Spinal cord (tissue), 10 donors: Measurements from ENCODE around the gene MMRN2. TPM values are rescaled to one million over a fixed set of nuclear protein-coding genes. Genes with fewer than 3 reads are reported as not detected.

Source experiments
- DNase-seq, 6 donors: peaks; one replicate each; pipeline versions ENCODE4 v3.0.0 to v3.0.0-alpha.2; 2013 to 2015; ENCODE audit warnings: low spot score in 6 of 6, low read depth in 4 of 6
- H3K27ac ChIP-seq: one replicate; pipeline ENCODE4 v1.5.1; 2013; ENCODE audit warnings: low read depth, low read length, control low read depth
- H3K27me3 ChIP-seq: one replicate; pipeline ENCODE4 v1.6.1; 2013; ENCODE audit warnings: low read length; ENCODE audit not compliant: control insufficient read depth, insufficient read depth
- H3K36me3 ChIP-seq: one replicate; pipeline ENCODE4 v1.6.1; 2013; ENCODE audit warnings: low read length; ENCODE audit not compliant: control insufficient read depth, insufficient read depth
- H3K4me1 ChIP-seq: one replicate; pipeline ENCODE4 v1.6.1; 2013; ENCODE audit warnings: low read length; ENCODE audit not compliant: control insufficient read depth, insufficient read depth
- H3K4me3 ChIP-seq: one replicate; pipeline ENCODE4 v1.5.1; 2013; ENCODE audit warnings: low read depth, low read length, control low read depth
- H3K9me3 ChIP-seq: one replicate; pipeline ENCODE4 v1.6.1; 2013; ENCODE audit warnings: low read length; ENCODE audit not compliant: control insufficient read depth, insufficient read depth
- WGBS: methylation state at CpG from one replicate; pipeline ENCODE4 v1.1.5; 2013; ENCODE audit warnings: missing lambda C conversion rate; ENCODE audit not compliant: insufficient coverage; 5-methylcytosine and 5-hydroxymethylcytosine counted together
- polyA plus RNA-seq, 2 donors: library from polyadenylated mRNA; unstranded; fragments of 120-200 nt; gene quantifications; one replicate each; pipeline ENCODE4 v1.2.1, GENCODE V29; 2013; ENCODE audit not compliant: insufficient read length in 2 of 2
- small RNA-seq: library from RNA; depleted of rRNA; stranded (forward); fragments of <200 nt; gene quantifications from one replicate; pipeline ENCODE3, GENCODE V24; 2014; ENCODE audit warnings: low replicate concordance
- total RNA-seq, 2 donors: library from RNA; depleted of rRNA in 1 of 2; stranded (reverse); fragments of 120-200 nt in 1 of 2; fragments of >200 nt in 1 of 2; gene quantifications; one replicate each; pipeline versions ENCODE4 v1.2.3 to v1.2.4, GENCODE V29; 2013 to 2014
- donor health status: healthy.

The MMRN2 gene
- total and polyA plus RNA-seq, 4 donors, result 13.5 to 33.5 (median 14.7) TPM

- no CpG with 5 or more reads among the region's 9 CpGs for WGBS
- peaks cover 9% of the 10 kb centered on the region for H3K36me3 ChIP-seq
- H3K9me3 ChIP-seq, result peaks cover 1% of the 10 kb centered on the region
- peaks cover 9% of the 10 kb centered on the region for H3K4me1 ChIP-seq
- peak overlapping the region; percentile 70 for H3K27ac ChIP-seq
- no peak overlapping the region for H3K4me3 ChIP-seq
- peak; percentile 33 to 94 (median 66) for DNase-seq
- no peaks in the 10 kb centered on the region for H3K27me3 ChIP-seq
Observed at GRCh38 chr10:86899670-86900276, 57.6 kb downstream of the MMRN2 start.

DNA sequence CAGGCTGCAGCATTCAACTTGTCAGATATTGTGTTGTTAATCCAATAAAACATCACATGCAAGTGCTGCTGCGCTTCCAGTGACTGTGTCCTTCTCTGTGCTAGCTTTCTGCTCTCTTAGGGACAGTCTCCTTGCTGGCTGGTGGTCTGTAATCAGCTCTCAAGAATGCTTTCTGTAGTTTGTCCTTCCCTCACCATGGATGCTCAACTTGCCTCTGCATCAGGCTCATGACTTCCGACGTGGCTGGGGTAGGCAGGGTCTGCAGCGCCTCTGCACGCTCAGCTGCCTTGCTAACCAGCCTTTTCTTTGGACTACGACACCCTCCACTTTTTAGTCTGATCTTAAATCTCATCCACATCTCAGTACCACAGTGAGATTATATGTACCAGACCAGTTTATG lies 58.3 kb downstream of the MMRN2 start:
- Histone ChIP-seq H3K27me3 (no peaks in the 10 kb centered on the region), H3K4me3 (no peak overlapping the region), H3K27ac (peak overlapping the region; percentile 70), H3K36me3 (peaks cover 9% of the 10 kb centered on the region), H3K4me1 (peaks cover 9% of the 10 kb centered on the region), H3K9me3 (peaks cover 1% of the 10 kb centered on the region)
- peak in 4 of 6 donors; percentile 6 to 61 (median 34) for DNase-seq
- 38% methylated on average over 1 of the region's 6 CpGs for WGBS

GRCh38 chr10:86898511-86898910 lies 58.9 kb downstream of the MMRN2 start:
- Histone ChIP-seq H3K27me3 (no peaks in the 10 kb centered on the region), H3K36me3 (peaks cover 8% of the 10 kb centered on the region), H3K4me1 (peaks cover 9% of the 10 kb centered on the region), H3K4me3 (no peak overlapping the region), H3K27ac (no peak overlapping the region), H3K9me3 (peaks cover 1% of the 10 kb centered on the region)
- peak in 1 of 6 donors; percentile 82 for DNase-seq
- WGBS, result no CpG with 5 or more reads among the region's 4 CpGs

DNA sequence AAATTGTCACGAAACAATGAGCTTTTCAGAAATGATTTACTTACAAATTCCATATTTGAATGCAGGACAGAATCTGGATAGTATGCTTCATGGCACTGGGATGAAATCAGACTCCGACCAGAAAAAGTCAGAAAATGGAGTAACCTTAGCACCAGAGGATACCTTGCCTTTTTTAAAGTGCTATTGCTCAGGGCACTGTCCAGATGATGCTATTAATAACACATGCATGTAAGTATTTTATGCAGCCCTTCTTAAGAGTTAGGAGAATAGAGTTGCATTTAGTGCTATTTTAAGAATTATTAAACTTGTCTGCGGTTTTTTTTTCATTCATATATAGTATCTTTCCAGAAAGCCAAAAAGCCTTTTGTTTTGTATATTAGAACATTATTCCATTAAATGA lies 67.4 kb downstream of the MMRN2 start:
- H3K9me3 ChIP-seq, result no peaks in the 10 kb centered on the region
- H3K4me3 ChIP-seq, result no peak overlapping the region
- no peak for DNase-seq
- H3K27ac ChIP-seq, result no peak overlapping the region
- peaks cover 10% of the 10 kb centered on the region for H3K36me3 ChIP-seq
- no peaks in the 10 kb centered on the region for H3K27me3 ChIP-seq
- no peaks in the 10 kb centered on the region for H3K4me1 ChIP-seq
- WGBS, result no CpG with 5 or more reads among the region's 3 CpGs

DNA sequence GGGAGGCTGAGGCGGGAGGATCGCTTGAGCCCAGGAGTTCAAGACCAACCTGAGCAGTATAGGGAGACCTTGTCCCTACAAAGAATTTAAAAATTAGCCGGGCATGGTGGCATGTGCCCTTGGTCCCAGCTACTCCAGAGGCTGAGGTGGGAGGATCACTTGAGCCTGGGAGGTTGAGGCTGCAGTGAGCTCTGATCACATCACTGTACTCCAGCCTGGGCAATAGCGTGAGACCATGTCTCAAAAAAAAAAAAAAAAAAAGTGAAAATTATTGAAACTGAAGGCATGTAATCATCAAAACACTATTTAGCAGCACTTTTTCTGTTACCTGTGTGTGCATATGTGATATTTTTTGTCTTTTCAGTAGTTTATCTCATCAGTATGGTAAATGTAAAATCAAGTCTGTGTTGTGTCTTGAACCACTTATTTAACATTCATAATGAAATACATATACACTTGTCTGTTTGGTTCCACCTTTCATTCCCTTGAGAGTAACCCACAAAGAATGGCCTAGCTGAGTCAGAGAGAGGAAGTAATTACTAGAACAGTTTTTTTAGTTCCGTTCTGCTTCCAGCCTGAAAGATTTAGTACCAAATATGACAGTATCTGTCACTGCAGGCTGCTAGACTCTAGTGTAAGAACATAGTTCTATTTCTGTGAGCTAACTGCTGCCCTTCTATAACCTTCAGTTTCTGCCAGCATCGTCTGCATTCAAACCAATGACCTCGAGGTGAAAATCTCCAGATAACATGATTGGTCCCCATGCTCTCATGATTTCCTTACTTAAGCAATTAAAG lies 68.6 kb downstream of the MMRN2 start:
- no peak overlapping the region for H3K27ac ChIP-seq
- H3K4me1 ChIP-seq, result no peaks in the 10 kb centered on the region
- no peaks in the 10 kb centered on the region for H3K27me3 ChIP-seq
- no peaks in the 10 kb centered on the region for H3K9me3 ChIP-seq
- H3K36me3 ChIP-seq, result peaks cover 15% of the 10 kb centered on the region
- DNase-seq, result no peak
- WGBS, result 92% methylated on average over 5 of the region's 7 CpGs
- H3K4me3 ChIP-seq, result no peak overlapping the region

Small RNAs within 50 kb of the gene (small RNA-seq; reads per million reads assigned to genes)
- not detected for gene BMS1P3
- 0.08 reads per million for gene RNU1-19P

Other genes with a start within 250 kb of the MMRN2 start
- 10 to 100 TPM; 83.9 to 84.0 TPM for gene BMPR1A, start 201.0 kb downstream of the MMRN2 start, total RNA-seq
- 10 to 100 TPM; 38.1 to 42.9 TPM for gene BMPR1A, start 201.0 kb downstream of the MMRN2 start, polyA plus RNA-seq
- gene SNCG, start 984 bp upstream of the MMRN2 start, total RNA-seq, result 100 to 1,000 TPM in 1 of 2 donors, 10 to 100 TPM in 1; 94.8 to 169 TPM
- gene SNCG, start 984 bp upstream of the MMRN2 start, polyA plus RNA-seq, result 100 to 1,000 TPM; 541 to 545 TPM
- gene ADIRF, start 10.9 kb upstream of the MMRN2 start, total RNA-seq, result 10 to 100 TPM; 23.9 to 63.9 TPM
- gene ADIRF, start 10.9 kb upstream of the MMRN2 start, polyA plus RNA-seq, result 10 to 100 TPM; 31.5 to 35.7 TPM
- not detected for gene FAM25A, start 62.7 kb upstream of the MMRN2 start, total RNA-seq
- not detected for gene FAM25A, start 62.7 kb upstream of the MMRN2 start, polyA plus RNA-seq
- gene GLUD1, start 137.2 kb upstream of the MMRN2 start, total RNA-seq, result 100 to 1,000 TPM; 324 to 591 TPM
- gene GLUD1, start 137.2 kb upstream of the MMRN2 start, polyA plus RNA-seq, result 100 to 1,000 TPM; 412 to 581 TPM
- gene SHLD2, start 137.6 kb upstream of the MMRN2 start, total RNA-seq, result 10 to 100 TPM; 32.9 to 34.6 TPM
- gene SHLD2, start 137.6 kb upstream of the MMRN2 start, polyA plus RNA-seq, result 10 to 100 TPM; 19.0 to 23.8 TPM